Occipital lobe (tissue), 2 donors: ENCODE measurements around the gene SPRING1. TPM values are rescaled to one million over a fixed set of nuclear protein-coding genes. Genes with fewer than 3 reads are reported as not detected.
"Not testable (repeated sequence)": the region's sequence is repeated elsewhere in the genome, so short reads cannot be mapped to it uniquely, and the experiment has no call there.

Experiments used
- DNase-seq: peaks from one replicate; lab custom pipeline; 2025; lab: John Stamatoyannopoulos, UW
- total RNA-seq: library from RNA; depleted of rRNA; stranded (reverse); fragments of >200 nt; gene quantifications from one replicate; pipeline ENCODE4 v1.2.3, GENCODE V29; 2014

The SPRING1 gene
- total RNA-seq, 1 donor from 2014 or later, result 27.6 TPM

GRCh38 chr12:116742787-116743186 lies 4.9 kb upstream of the SPRING1 start:
- DNase-seq, result not testable (repeated sequence)

DNA sequence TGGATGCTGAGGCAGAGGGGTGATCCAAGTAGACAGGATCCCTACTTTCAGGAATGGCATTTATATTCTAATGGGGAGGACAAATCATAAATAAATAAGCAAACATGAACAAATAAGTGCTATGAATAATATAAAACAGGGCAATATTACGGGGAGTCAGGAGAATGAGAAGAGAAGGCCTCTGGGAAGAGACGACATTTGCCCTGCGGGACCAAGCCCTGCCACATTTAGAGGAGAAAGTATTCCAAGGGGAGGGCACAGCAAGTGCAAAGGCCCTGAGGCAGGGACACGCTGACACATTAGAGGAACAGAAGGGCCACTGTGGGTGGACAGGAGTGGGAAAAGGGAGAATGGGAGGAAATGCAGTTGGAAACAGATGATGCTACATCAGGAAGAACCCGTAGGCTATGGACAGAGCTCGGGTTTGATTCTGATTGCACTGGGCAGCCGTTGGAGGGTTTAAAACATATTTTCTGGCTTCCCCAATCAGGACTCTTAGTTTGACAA lies 1.6 kb upstream of the SPRING1 start:
- DNase-seq, result no peak

GRCh38 chr12:116736962-116737773 lies 701 bp downstream of the SPRING1 start:
- DNase-seq, result no peak

GRCh38 chr12:116735951-116736599 lies 1.8 kb downstream of the SPRING1 start:
- no peak for DNase-seq

DNA sequence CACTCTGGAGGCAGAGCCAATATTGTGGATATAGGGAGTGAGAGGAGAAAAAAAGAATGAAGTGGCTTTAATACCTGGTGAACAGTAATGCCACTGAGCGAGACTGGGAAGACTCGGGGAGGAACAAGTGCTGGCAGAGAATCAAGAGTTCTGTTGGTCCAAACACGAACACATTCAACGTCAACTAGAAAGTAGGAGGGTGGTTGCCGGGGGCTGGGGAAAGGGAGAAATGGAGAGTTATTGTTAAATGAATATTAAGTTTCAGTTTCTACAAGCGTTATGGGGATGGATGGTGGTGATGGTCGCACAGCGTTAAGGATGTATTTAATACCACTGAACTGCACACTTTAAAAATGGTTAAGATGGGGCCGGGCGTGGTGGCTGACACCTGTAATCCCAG lies 2.8 kb downstream of the SPRING1 start:
- DNase-seq, result no peak

DNA sequence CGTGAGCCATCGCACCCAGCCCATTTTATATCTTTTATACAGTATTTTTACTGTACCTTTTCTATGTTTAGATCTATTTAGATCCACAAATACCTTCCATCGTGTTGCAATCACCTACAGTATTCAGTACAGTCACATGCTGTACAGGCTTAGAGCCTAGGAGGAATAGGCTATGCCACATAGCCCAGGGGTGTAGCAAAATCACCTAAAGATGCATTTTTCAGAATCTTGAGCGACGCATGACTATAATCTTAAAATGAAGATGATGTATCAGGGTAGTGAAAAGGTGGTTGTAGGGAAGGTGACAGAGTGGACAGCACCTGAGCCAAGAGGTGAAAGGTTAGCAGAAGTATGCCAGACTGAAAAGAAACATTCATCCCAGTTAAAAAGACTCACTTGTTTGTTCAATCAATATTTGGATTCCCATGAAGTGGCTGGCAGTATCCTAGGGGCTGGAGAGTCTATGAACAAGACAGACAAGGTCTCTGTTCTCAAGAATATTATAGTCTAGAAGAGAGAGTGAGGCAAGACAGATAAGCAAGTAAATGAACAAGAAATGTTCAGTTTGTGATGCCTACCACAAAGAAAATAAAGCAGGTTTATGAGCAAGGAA lies 3.6 kb downstream of the SPRING1 start:
- no peak for DNase-seq

DNA sequence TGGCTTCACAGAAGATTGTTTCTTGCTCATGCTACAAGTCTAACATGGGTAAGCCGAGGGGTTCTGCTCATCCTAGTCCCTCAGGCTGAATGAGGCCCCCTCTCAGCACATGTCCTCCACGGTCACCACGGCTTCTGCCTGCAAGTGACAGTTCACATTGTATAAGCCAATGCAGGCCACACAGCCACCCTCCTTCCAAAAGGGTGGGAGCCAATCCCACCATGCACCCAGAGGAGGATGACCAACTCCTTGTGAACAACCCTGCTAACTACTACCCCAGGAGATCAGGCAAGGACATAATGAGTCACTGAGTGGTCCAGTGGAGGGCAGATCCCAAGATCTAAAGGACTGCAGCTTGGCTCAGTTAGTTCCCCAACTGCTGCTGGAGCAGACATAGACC lies 6.1 kb downstream of the SPRING1 start:
- DNase-seq, result no peak

DNA sequence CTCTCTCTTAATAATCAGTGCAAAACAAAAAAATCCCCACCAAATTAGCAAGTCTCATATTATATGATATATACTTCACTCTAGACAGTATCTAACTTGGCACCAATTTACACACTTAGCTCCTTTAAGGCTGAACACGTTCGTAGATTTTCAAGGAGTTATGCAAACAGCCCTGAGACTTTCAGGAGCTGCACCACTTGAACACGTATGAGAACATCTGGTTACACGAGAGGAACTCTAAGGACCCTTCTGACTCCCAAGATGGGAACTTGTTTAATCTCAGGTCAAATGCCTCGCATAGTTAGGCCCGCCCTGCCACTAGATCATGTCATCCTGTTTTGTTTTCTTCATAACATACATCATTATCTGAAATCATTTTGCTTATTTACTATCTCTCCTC lies 10.0 kb downstream of the SPRING1 start:
- no peak for DNase-seq

DNA sequence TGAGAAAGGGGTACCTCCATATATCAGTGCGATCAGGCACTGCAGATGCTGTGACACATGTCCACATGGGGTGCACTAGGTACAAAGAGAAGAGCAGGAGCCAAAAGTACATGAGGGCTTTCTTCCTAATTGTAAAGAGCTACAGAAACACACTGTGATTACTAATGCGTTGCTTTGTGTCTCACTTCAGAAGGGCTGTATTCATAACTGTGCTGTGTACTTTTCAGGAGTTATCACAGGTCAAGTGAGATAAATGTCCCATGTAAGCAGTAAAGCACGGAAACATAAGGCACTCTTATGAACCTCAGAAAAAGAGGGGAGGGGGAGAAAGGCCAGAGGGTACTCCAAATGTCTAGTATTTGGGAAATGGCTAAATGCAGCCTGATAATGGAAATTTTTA lies 10.6 kb downstream of the SPRING1 start:
- no peak for DNase-seq

DNA sequence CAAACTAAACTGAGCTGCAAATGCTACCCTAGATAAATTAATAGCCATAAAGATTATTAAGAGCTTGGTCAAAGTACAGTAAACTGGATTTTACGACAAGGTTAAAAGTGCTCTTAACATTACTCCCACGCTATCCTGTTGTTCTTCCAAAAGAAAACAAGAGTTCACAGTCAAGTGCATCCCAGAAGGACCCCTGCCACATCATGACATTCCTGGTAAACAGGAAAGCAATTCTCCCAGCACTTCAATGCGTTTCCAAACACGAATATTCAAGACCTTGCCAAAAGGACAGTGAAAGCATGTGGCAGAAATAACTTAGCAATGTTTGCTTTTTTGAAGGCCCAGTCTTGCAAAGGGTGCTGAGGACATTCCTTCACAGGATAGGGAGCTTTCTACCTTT lies 11.2 kb downstream of the SPRING1 start:
- DNase-seq, result no peak

GRCh38 chr12:116722245-116722644 lies 15.6 kb downstream of the SPRING1 start:
- DNase-seq, result no peak

- no peak for DNase-seq
These were observed 17.9 kb downstream of the SPRING1 start for GRCh38 chr12:116719731-116720528.

- no peak for DNase-seq
These were observed 19.0 kb downstream of the SPRING1 start for GRCh38 chr12:116718655-116719454.

DNA sequence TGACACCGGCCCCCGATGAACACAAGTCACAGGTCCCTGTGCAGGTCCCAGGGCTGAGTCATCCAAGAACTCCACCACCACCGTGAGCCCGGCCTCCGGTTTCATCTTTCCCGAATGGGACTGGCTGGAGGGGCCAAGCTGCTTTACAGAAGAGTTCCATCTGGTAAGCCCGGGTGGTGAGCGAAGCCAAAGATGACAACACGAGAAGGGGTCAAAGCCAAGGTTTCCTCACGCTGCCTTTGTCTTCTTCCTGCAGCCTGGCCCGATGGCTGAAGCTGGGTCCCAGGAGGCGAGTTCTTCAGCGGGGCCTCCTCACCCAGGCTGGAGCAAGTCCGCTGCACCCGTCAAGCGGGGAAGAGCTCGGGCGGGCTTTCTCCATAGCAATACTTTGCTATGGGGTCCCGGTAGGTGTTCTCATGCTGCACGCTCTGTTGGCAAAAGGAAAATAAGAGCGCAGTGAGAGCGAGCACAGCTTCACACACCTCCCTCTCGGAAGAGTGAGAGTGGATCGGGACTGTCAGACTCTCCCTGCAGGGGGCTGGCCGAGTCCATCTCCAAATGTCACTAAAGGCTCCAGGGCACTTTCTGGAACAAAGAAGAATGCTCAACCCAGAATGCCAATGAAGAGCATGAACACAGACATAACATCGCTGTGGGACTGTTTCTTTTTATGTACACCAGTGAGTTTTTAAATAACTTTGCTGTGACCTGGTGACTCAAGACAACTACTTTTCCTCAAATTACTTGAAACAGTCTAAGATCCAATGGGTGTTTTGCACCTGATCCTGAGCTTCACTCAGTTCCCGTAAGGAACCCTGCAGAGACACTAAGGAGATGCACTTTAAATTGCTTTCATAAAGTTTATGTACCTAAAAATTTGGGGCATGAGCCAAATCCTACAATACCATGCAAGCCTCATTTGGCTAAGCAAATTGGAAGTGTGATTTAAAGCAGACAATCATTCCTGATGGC lies 20.1 kb downstream of the SPRING1 start:
- DNase-seq, result peak; percentile 29

DNA sequence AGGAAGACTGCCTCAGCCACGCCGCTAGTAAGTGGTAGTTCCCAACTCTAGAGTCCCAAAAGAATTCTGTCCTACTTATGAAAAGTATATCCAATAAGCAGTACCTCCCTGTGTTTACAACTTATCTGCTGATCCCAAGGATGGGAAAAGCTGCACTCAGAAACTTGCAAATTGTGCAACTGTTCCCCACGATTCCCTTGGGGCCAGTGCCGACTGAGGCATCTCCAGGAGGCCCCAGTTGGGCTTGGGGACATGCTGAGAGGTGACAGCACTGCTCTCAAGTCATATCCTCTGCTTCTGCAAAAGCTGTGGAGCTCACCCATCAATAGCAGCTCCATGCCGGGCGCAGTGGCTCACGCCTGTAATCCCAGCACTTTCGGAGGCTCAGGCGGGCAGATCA lies 23.7 kb downstream of the SPRING1 start:
- DNase-seq, result no peak

DNA sequence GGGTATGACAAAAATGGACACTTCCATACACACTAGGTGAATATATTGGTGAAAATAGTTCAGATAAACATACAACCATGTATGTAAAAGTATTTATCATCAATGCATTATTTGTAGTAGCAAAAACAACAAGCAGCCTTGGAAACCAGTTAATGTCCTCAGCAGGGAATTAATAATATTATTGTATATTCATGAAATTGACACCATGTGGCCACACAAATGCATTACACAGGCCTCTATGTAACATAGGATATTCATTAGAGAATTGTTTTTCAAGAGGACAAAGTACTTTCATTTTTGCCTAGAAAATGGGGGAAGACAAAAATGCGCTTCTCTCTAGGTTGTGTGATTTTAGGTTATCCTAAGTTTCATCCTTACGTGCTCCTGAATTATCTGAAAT lies 24.3 kb downstream of the SPRING1 start:
- no peak for DNase-seq

GRCh38 chr12:116712458-116713303 lies 25.2 kb downstream of the SPRING1 start:
- DNase-seq, result no peak

GRCh38 chr12:116710370-116711150 lies 27.3 kb downstream of the SPRING1 start:
- DNase-seq, result no peak
